IMR-90 (cell line): ENCODE measurements around the gene GRB10. TPM values are rescaled to one million over a fixed set of nuclear protein-coding genes. Genes with fewer than 3 reads are reported as not detected.
A peak's percentile ranks its signal among the peaks of the same experiment; 100 is the strongest.

Experiments
- ATAC-seq: fragments of 200-7000 bp; cut with Tn5 transposase; 2 replicates; pipeline ENCODE4 v1.9.1; 2020; ENCODE audit warnings: low read depth, mild to moderate bottlenecking, moderate library complexity
- BruUV-seq: library from RNA; stranded (reverse); fragments of 400-500 nt; replicated peaks from 2 replicates; lab custom pipeline; 2021; lab: Mats Ljungman, UMichigan
- CTCF ChIA-PET: fragments of 300-600 bp; formaldehyde crosslinking; extraction: SDS; loops from one replicate; lab custom pipeline; 2021; ENCODE audit warnings: antibody characterized with exemption; lab: Yijun Ruan, JAX
- POLR2A ChIA-PET: fragments of 300-600 bp; sonication (Branson Sonifier 250); formaldehyde crosslinking; loops from one replicate; lab custom pipeline; 2022; ENCODE audit warnings: antibody characterized with exemption; ENCODE audit not compliant: unreplicated experiment; lab: Charles Lee
- DNase-seq: peaks from one replicate; pipeline ENCODE4 v3.0.0; 2013
- H2AFZ ChIP-seq: replicated peaks from 2 replicates; pipeline ENCODE3; 2013; ENCODE audit warnings: low read length, mild to moderate bottlenecking; ENCODE audit not compliant: poor library complexity
- H2AK5ac ChIP-seq: 2 replicates; pipeline ENCODE4 v1.6.1; 2013; ENCODE audit warnings: low read depth, low read length, inconsistent platforms
- H2AK9ac ChIP-seq: replicated peaks from 2 replicates; pipeline ENCODE3; 2013; ENCODE audit warnings: mild to moderate bottlenecking, low read depth, low read length, moderate library complexity; ENCODE audit not compliant: poor library complexity
- H2BK120ac ChIP-seq: 2 replicates; pipeline ENCODE4 v1.6.1; 2013; ENCODE audit warnings: low read depth, low read length, inconsistent platforms
- H2BK15ac ChIP-seq: 3 replicates; pipeline ENCODE4 v1.6.1; 2013; ENCODE audit warnings: low read depth, low read length, inconsistent platforms
- H2BK20ac ChIP-seq: 2 replicates; pipeline ENCODE4 v1.6.1; 2013; ENCODE audit warnings: low read depth, mild to moderate bottlenecking, inconsistent platforms, low read length, moderate library complexity
- H2BK5ac ChIP-seq: 2 replicates; pipeline ENCODE4 v1.6.1; 2013; ENCODE audit warnings: mild to moderate bottlenecking, low read depth, low read length, inconsistent platforms; ENCODE audit not compliant: poor library complexity, severe bottlenecking
- H3K14ac ChIP-seq: replicated peaks from 2 replicates; pipeline ENCODE4 v1.6.1; 2013; ENCODE audit warnings: low read depth, low read length, inconsistent platforms
- H3K18ac ChIP-seq: 2 replicates; pipeline ENCODE4 v1.6.1; 2013; ENCODE audit warnings: low read depth, low read length, control low read depth
- H3K23ac ChIP-seq: 2 replicates; pipeline ENCODE4 v1.6.1; 2013; ENCODE audit warnings: low read depth, low read length, inconsistent platforms
- H3K27ac ChIP-seq: 2 replicates; pipeline ENCODE4 v1.5.1; 2013; ENCODE audit warnings: mild to moderate bottlenecking, control low read depth, low read length; ENCODE audit not compliant: insufficient read depth
- H3K27me3 ChIP-seq: 2 replicates; pipeline ENCODE4 v1.6.1; 2013; ENCODE audit warnings: low read length; ENCODE audit not compliant: control insufficient read depth, insufficient read depth
- H3K36me3 ChIP-seq: 2 replicates; pipeline ENCODE4 v1.6.1; 2013; ENCODE audit warnings: low read length, mixed read lengths; ENCODE audit not compliant: control insufficient read depth, insufficient read depth
- H3K4ac ChIP-seq: 2 replicates; pipeline ENCODE4 v1.6.1; 2013; ENCODE audit warnings: low read depth, low read length, inconsistent platforms
- H3K4me1 ChIP-seq: 2 replicates; pipeline ENCODE4 v1.6.1; 2013; ENCODE audit warnings: low read length, mixed read lengths; ENCODE audit not compliant: control insufficient read depth, insufficient read depth
- H3K4me2 ChIP-seq: 2 replicates; pipeline ENCODE4 v1.6.1; 2013; ENCODE audit warnings: low read depth, mild to moderate bottlenecking, control low read depth, low read length, moderate library complexity
- H3K4me3 ChIP-seq: 2 replicates; pipeline ENCODE4 v1.5.1; 2013; ENCODE audit warnings: low read depth, mild to moderate bottlenecking, control low read depth, low read length, moderate library complexity; ENCODE audit not compliant: insufficient read depth
- H3K56ac ChIP-seq: 2 replicates; pipeline ENCODE4 v1.6.1; 2013; ENCODE audit warnings: low read length, inconsistent platforms; ENCODE audit not compliant: insufficient read depth; ENCODE audit errors: extremely low read depth
- H3K79me1 ChIP-seq, 2 experiments: 2 replicates each; pipeline ENCODE4 v1.6.1; 2013; ENCODE audit warnings: low read length in 2 of 2, inconsistent platforms in 1 of 2, low read depth in 1 of 2
- H3K9ac ChIP-seq: 2 replicates; pipeline ENCODE4 v1.6.1; 2013; ENCODE audit warnings: low read depth, low read length, control low read depth
- H3K9me1 ChIP-seq: 2 replicates; pipeline ENCODE4 v1.6.1; 2013; ENCODE audit warnings: low read length, inconsistent platforms; ENCODE audit not compliant: insufficient read depth
- H3K9me3 ChIP-seq: 2 replicates; pipeline ENCODE4 v1.6.1; 2013; ENCODE audit warnings: low read length; ENCODE audit not compliant: control insufficient read depth, insufficient read depth
- H4K20me1 ChIP-seq: 2 replicates; pipeline ENCODE4 v1.6.1; 2013; ENCODE audit warnings: low read length, inconsistent platforms; ENCODE audit not compliant: insufficient read depth
- H4K5ac ChIP-seq: 2 replicates; pipeline ENCODE4 v1.6.1; 2013; ENCODE audit warnings: mild to moderate bottlenecking, low read depth, low read length, control low read depth
- H4K8ac ChIP-seq, 2 experiments: 2 replicates each; pipeline ENCODE4 v1.6.1; 2013; ENCODE audit warnings: low read depth in 2 of 2, low read length in 2 of 2, control low read depth in 1 of 2, inconsistent platforms in 1 of 2
- H4K91ac ChIP-seq: 2 replicates; pipeline ENCODE4 v1.6.1; 2013; ENCODE audit warnings: low read depth, low read length, inconsistent platforms; ENCODE audit not compliant: insufficient read depth
- POLR2A ChIP-seq: IDR thresholded peaks from 2 replicates; pipeline ENCODE4 v1.6.1; 2012; ENCODE audit warnings: mild to moderate bottlenecking, low read depth, low read length
- RAD21 ChIP-seq: IDR thresholded peaks from 2 replicates; pipeline ENCODE4 v1.6.1; 2012; ENCODE audit warnings: low read length, improper control_type of control experiment
- SMC3 ChIP-seq: fragments of 150-350 bp; IDR thresholded peaks from 2 replicates; pipeline ENCODE4 v1.6.1; 2016; ENCODE audit warnings: low read depth, mild to moderate bottlenecking, antibody characterized with exemption, low read length, moderate library complexity
- WGBS, 2 experiments: methylation state at CpG; one replicate each; pipeline versions ENCODE4 v1.1.5 to v1.1.7; 2013; ENCODE audit warnings: missing lambda C conversion rate in 2 of 2; ENCODE audit not compliant: insufficient read length in 1 of 2; ENCODE audit errors: extremely low coverage in 2 of 2; 5-methylcytosine and 5-hydroxymethylcytosine counted together
- dilution Hi-C: fragments of 300-500 bp; cut with HindIII; formaldehyde crosslinking; loops from one replicate; pipeline ENCODE4 v1.14.3; 2018; ENCODE audit warnings: low sequenced_read_pairs; ENCODE audit not compliant: unreplicated experiment
- in situ Hi-C: fragments of 300-500 bp; cut with MboI; formaldehyde crosslinking; loops from 3 replicates; pipeline ENCODE4 v1.14.3; 2019; ENCODE audit warnings: low sequenced_read_pairs, inconsistent platforms, mixed read lengths
- intact Hi-C: fragments of 100-400 bp; cut with micrococcal nuclease; formaldehyde crosslinking; loops from 2 replicates; pipeline ENCODE4 v1.10.0; 2022
- polyA plus RNA-seq, 3 experiments: library from polyadenylated mRNA; depleted of rRNA; stranded (reverse); fragments of >200 nt; gene quantifications; 2 replicates each; pipeline ENCODE4 v1.2.3, GENCODE V29; 2012; ENCODE audit warnings: low replicate concordance in 1 of 3
- total RNA-seq: library from RNA; depleted of rRNA; stranded (reverse); fragments of >200 nt; gene quantifications from 2 replicates; pipeline ENCODE4 v1.2.3, GENCODE V29; 2012
- TF ChIP-seq, protein P1 (sequence below): conservative IDR thresholded peaks from 2 replicates; pipeline ENCODE4 v1.5.1; 2012; ENCODE audit warnings: mild to moderate bottlenecking, low read depth, low read length, improper control_type of control experiment
- TF ChIP-seq, protein P2 (sequence below): fragments of 150-350 bp; IDR thresholded peaks from 2 replicates; pipeline ENCODE4 v1.6.1; 2017; ENCODE audit warnings: mild to moderate bottlenecking, antibody characterized with exemption, low read length, low read depth

Gene GRB10
- total and polyA plus RNA-seq, 2 of the 4 experiments (the other 2 are of a cell fraction) = 6.3 to 15.1 TPM

DNA sequence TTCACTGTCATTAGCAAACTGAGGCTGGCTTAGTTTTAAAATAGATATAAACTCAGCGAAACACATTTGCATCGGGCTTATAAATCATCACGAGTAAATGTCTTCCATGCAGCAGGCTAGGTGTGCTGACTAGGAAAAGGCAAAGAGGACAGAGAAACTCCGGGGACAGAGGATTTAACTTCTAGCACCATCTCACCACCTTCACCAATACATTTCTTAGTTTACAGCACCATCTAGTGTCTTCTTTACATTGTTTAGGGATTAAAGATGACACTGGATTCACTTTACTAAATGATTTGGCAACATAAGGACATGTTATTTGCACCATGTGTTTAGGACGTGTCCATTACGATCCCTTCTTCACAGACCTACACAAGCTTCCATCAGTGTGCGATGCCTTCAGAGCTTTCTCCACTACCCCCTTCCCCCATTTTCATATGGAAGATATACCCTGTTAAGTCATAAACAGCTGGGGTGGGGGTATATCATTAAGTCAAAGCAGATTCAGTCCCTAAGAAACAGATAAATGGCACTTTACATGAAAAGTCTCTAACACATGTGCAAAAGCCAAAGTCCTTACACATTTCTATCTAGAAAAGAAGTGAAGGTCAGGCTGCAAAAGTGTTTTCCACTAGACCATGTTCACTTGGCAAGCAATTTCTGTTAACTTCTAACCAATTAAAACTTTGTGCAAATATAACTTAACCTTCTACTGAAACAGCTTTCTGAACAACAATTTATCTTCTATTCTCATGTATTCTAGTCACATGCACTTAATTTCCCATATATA lies 103.3 kb downstream of the GRB10 start:
- ATAC-seq = peak; percentile 58
- BruUV-seq = no TSS peak
- POLR2A ChIA-PET = no interaction called here

More for the DNA sequence above, 103.3 kb downstream of the GRB10 start:
- no peak overlapping the region for H3K4me3 ChIP-seq
- H2AK9ac ChIP-seq = no peak overlapping the region
- H4K5ac ChIP-seq = no peak overlapping the region
- H2BK5ac ChIP-seq = no peak overlapping the region
- peaks cover 3% of the 10 kb centered on the region; the same call in 1 of the 2 replicates for H3K4me1 ChIP-seq
- CTCF ChIA-PET = interaction anchor here (1.5 kb wide), 1 partner anchor 211 kb away, joined by 4 read pairs; no protein-coding TSS in a partner anchor
- no peak overlapping the region for H3K27ac ChIP-seq
- H3K27me3 ChIP-seq = no peaks in the 10 kb centered on the region
- H3K4me2 ChIP-seq = no peak overlapping the region
- no peaks in the 10 kb centered on the region for H3K9me3 ChIP-seq
- H3K4ac ChIP-seq = no peak overlapping the region
- H2BK120ac ChIP-seq = no peak overlapping the region
- intact Hi-C loops (loop anchor here (1.0 to 5.0 kb wide), 2 partner anchors 211 to 463 kb away; no protein-coding TSS in a partner anchor), in situ Hi-C loops (loop anchor here (25.0 kb wide), 1 partner anchor 217 kb away; the partner anchor contains the start of gene FIGNL1), dilution Hi-C loops (no loop called here)
- H3K9me1 ChIP-seq = peaks cover 4% of the 10 kb centered on the region; the same call in 1 of the 2 replicates
- TF ChIP-seq, protein P1, sequence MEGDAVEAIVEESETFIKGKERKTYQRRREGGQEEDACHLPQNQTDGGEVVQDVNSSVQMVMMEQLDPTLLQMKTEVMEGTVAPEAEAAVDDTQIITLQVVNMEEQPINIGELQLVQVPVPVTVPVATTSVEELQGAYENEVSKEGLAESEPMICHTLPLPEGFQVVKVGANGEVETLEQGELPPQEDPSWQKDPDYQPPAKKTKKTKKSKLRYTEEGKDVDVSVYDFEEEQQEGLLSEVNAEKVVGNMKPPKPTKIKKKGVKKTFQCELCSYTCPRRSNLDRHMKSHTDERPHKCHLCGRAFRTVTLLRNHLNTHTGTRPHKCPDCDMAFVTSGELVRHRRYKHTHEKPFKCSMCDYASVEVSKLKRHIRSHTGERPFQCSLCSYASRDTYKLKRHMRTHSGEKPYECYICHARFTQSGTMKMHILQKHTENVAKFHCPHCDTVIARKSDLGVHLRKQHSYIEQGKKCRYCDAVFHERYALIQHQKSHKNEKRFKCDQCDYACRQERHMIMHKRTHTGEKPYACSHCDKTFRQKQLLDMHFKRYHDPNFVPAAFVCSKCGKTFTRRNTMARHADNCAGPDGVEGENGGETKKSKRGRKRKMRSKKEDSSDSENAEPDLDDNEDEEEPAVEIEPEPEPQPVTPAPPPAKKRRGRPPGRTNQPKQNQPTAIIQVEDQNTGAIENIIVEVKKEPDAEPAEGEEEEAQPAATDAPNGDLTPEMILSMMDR = peak; percentile 45
- peak; percentile 59 for TF ChIP-seq RAD21
- peak; percentile 50; the same call in 1 of the 2 replicates for TF ChIP-seq SMC3
- TF ChIP-seq POLR2A = no peak
- TF ChIP-seq, protein P2, sequence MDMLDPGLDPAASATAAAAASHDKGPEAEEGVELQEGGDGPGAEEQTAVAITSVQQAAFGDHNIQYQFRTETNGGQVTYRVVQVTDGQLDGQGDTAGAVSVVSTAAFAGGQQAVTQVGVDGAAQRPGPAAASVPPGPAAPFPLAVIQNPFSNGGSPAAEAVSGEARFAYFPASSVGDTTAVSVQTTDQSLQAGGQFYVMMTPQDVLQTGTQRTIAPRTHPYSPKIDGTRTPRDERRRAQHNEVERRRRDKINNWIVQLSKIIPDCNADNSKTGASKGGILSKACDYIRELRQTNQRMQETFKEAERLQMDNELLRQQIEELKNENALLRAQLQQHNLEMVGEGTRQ = no peak
- no peak overlapping the region for H4K8ac ChIP-seq
- no peak overlapping the region for H2BK15ac ChIP-seq
- no peak overlapping the region for H2BK20ac ChIP-seq
- H3K79me1 ChIP-seq = peaks cover 5 to 10% of the 10 kb centered on the region in 2 experiments; a peak in 3 of 4 replicates
- no peak overlapping the region for H3K14ac ChIP-seq
- no peak overlapping the region for H2AK5ac ChIP-seq
- H3K23ac ChIP-seq = no peak overlapping the region
- WGBS, 2 experiments = no CpG with 5 or more reads among the region's 7 CpGs
- no peak overlapping the region for H3K18ac ChIP-seq
- H4K20me1 ChIP-seq = peaks cover 14% of the 10 kb centered on the region; the same call in 1 of the 2 replicates
- no peak overlapping the region for H3K56ac ChIP-seq
- no peak overlapping the region for H4K91ac ChIP-seq
- H3K36me3 ChIP-seq = peaks cover under 1% of the 10 kb centered on the region
- DNase-seq = peak; percentile 43
- H2AFZ ChIP-seq = no peak overlapping the region
- H3K9ac ChIP-seq = no peak overlapping the region
